H9 (cell line): ENCODE measurements around the gene NSMF. TPM values are rescaled to one million over a fixed set of nuclear protein-coding genes. Genes with fewer than 3 reads are reported as not detected.
A peak's percentile ranks its signal among the peaks of the same experiment; 100 is the strongest.

Experiments
- DNase-seq: peaks from one replicate; pipeline ENCODE4 v3.0.0-alpha.2; 2017
- H2AFZ ChIP-seq: one replicate; pipeline ENCODE4 v1.6.1; 2013; ENCODE audit warnings: mild to moderate bottlenecking, low read length, control low read depth, moderate library complexity
- H2AK5ac ChIP-seq: 2 replicates; pipeline ENCODE4 v1.6.1; 2013; ENCODE audit warnings: low read length, control low read depth, mixed read lengths; ENCODE audit not compliant: insufficient read length
- H2BK120ac ChIP-seq: one replicate; pipeline ENCODE4 v1.6.1; 2013; ENCODE audit warnings: low read depth, mild to moderate bottlenecking, low read length, control low read depth, inconsistent platforms; ENCODE audit not compliant: poor library complexity, severe bottlenecking
- H2BK12ac ChIP-seq: 2 replicates; pipeline ENCODE4 v1.6.1; 2013; ENCODE audit warnings: low read length, control low read depth, mixed read lengths, low read depth; ENCODE audit not compliant: insufficient read length
- H2BK15ac ChIP-seq: 2 replicates; pipeline ENCODE4 v1.6.1; 2013; ENCODE audit warnings: low read depth, low read length, control low read depth
- H2BK20ac ChIP-seq: one replicate; pipeline ENCODE4 v1.6.1; 2013; ENCODE audit warnings: low read depth, mild to moderate bottlenecking, low read length, control low read depth, inconsistent platforms; ENCODE audit not compliant: poor library complexity, severe bottlenecking
- H2BK5ac ChIP-seq: 2 replicates; pipeline ENCODE4 v1.6.1; 2013; ENCODE audit warnings: low read length, control low read depth, mixed read lengths; ENCODE audit not compliant: insufficient read length
- H3K14ac ChIP-seq: 2 replicates; pipeline ENCODE4 v1.6.1; 2013; ENCODE audit warnings: low read length, control low read depth; ENCODE audit not compliant: insufficient read depth
- H3K18ac ChIP-seq: 2 replicates; pipeline ENCODE4 v1.6.1; 2013; ENCODE audit warnings: low read depth, mild to moderate bottlenecking, mixed read lengths, low read length, control low read depth; ENCODE audit not compliant: insufficient read length
- H3K23ac ChIP-seq: 2 replicates; pipeline ENCODE4 v1.6.1; 2013; ENCODE audit warnings: low read length, control low read depth, mixed read lengths, low read depth; ENCODE audit not compliant: insufficient read length
- H3K23me2 ChIP-seq: 2 replicates; pipeline ENCODE4 v1.6.1; 2013; ENCODE audit warnings: low read depth, mild to moderate bottlenecking, mixed read lengths, low read length, control low read depth; ENCODE audit not compliant: insufficient read length, poor library complexity, severe bottlenecking
- H3K27ac ChIP-seq: 2 replicates; pipeline ENCODE4 v1.5.1; 2013; ENCODE audit warnings: low read length, control low read depth, mixed read lengths, low read depth; ENCODE audit not compliant: insufficient read length
- H3K27me3 ChIP-seq: 2 replicates; pipeline ENCODE4 v1.6.1; 2013; ENCODE audit warnings: low read length, control low read depth, inconsistent platforms; ENCODE audit not compliant: insufficient read depth
- H3K4ac ChIP-seq: 2 replicates; pipeline ENCODE4 v1.6.1; 2013; ENCODE audit warnings: low read depth, mild to moderate bottlenecking, control low read depth, inconsistent platforms, low read length, moderate library complexity
- H3K4me1 ChIP-seq: 2 replicates; pipeline ENCODE4 v1.6.1; 2013; ENCODE audit warnings: low read length, control low read depth, inconsistent platforms; ENCODE audit not compliant: insufficient read depth
- H3K4me2 ChIP-seq: 2 replicates; pipeline ENCODE4 v1.6.1; 2013; ENCODE audit warnings: low read length, control low read depth, mixed read lengths; ENCODE audit not compliant: insufficient read length, insufficient read depth
- H3K56ac ChIP-seq: 2 replicates; pipeline ENCODE4 v1.6.1; 2013; ENCODE audit warnings: low read depth, mild to moderate bottlenecking, mixed read lengths, low read length, control low read depth; ENCODE audit not compliant: insufficient read length
- H3K79me1 ChIP-seq: 2 replicates; pipeline ENCODE4 v1.6.1; 2013; ENCODE audit warnings: low read depth, mild to moderate bottlenecking, moderate library complexity, low read length, control low read depth, inconsistent platforms; ENCODE audit not compliant: insufficient read depth, poor library complexity, severe bottlenecking
- H3K79me2 ChIP-seq: 2 replicates; pipeline ENCODE4 v1.6.1; 2013; ENCODE audit warnings: low read length, control low read depth, inconsistent platforms; ENCODE audit not compliant: insufficient read depth
- H3K9ac ChIP-seq: 2 replicates; pipeline ENCODE4 v1.6.1; 2013; ENCODE audit warnings: low read length, control low read depth, mixed read lengths; ENCODE audit not compliant: insufficient read length; ENCODE audit errors: extremely low read depth
- H3K9me3 ChIP-seq: one replicate; pipeline ENCODE4 v1.6.1; 2013; ENCODE audit warnings: low read depth, low read length, inconsistent platforms; ENCODE audit not compliant: control insufficient read depth
- H3T11ph ChIP-seq: one replicate; pipeline ENCODE4 v1.6.1; 2013; ENCODE audit warnings: mild to moderate bottlenecking, low read length, control low read depth, inconsistent platforms
- H4K20me1 ChIP-seq: one replicate; pipeline ENCODE4 v1.6.1; 2013; ENCODE audit not compliant: control insufficient read depth, insufficient read length, insufficient read depth
- H4K5ac ChIP-seq: 2 replicates; pipeline ENCODE4 v1.6.1; 2013; ENCODE audit warnings: low read depth, mild to moderate bottlenecking, mixed read lengths, low read length, control low read depth; ENCODE audit not compliant: insufficient read length
- H4K8ac ChIP-seq: replicated peaks from 2 replicates; pipeline ENCODE4 v1.6.1; 2013; ENCODE audit warnings: low read length, control low read depth, mixed read lengths, low read depth; ENCODE audit not compliant: insufficient read length
- H4K91ac ChIP-seq: 2 replicates; pipeline ENCODE4 v1.6.1; 2013; ENCODE audit warnings: low read depth, mild to moderate bottlenecking, moderate library complexity, mixed read lengths, low read length, control low read depth; ENCODE audit not compliant: insufficient read length
- H3K27ac Mint-ChIP-seq, 3 experiments: 2 replicates in 2 of 3; 3 replicates in 1 of 3; pipeline ENCODE4 v1.8.0; 2020 to 2021; ENCODE audit warnings: mixed read lengths in 3 of 3, mild to moderate bottlenecking in 1 of 3, moderate library complexity in 1 of 3
- H3K27me3 Mint-ChIP-seq: 2 replicates; pipeline ENCODE4 v1.8.0; 2021; ENCODE audit warnings: low read depth, mild to moderate bottlenecking, moderate library complexity, mixed read lengths
- H3K36me3 Mint-ChIP-seq, 3 experiments: 2 replicates in 2 of 3; 3 replicates in 1 of 3; pipeline ENCODE4 v1.8.0; 2020 to 2021; ENCODE audit warnings: low read depth in 3 of 3, mixed read lengths in 3 of 3; ENCODE audit not compliant: insufficient read depth in 1 of 3
- H3K4me1 Mint-ChIP-seq, 2 experiments: 2 replicates each; pipeline ENCODE4 v1.8.0; 2020; ENCODE audit warnings: mixed read lengths in 2 of 2
- H3K4me3 Mint-ChIP-seq, 2 experiments: 2 replicates in 1 of 2; 3 replicates in 1 of 2; pipeline ENCODE4 v1.8.0; 2020 to 2021; ENCODE audit warnings: mild to moderate bottlenecking in 2 of 2, mixed read lengths in 2 of 2, moderate library complexity in 1 of 2
- H3K9me3 Mint-ChIP-seq, 2 experiments: 2 replicates in 1 of 2; 3 replicates in 1 of 2; pipeline ENCODE4 v1.8.0; 2020; ENCODE audit warnings: mild to moderate bottlenecking in 2 of 2, mixed read lengths in 2 of 2, moderate library complexity in 1 of 2
- CTCF ChIP-seq: fragments of 200-600 bp; sonication (generic); conservative IDR thresholded peaks from 3 replicates; pipeline ENCODE4 v1.8.0; 2021; ENCODE audit warnings: antibody characterized with exemption, mild to moderate bottlenecking
- WGBS: extraction: QIAGEN DNeasy Blood & Tissue Kit; methylation state at CpG from one replicate; pipeline ENCODE4 v1.1.7; 2013; ENCODE audit warnings: missing lambda C conversion rate, low lambda C conversion rate, mixed read lengths; ENCODE audit not compliant: insufficient read length; ENCODE audit errors: extremely low coverage; 5-methylcytosine and 5-hydroxymethylcytosine counted together
- total RNA-seq: library from RNA; stranded (reverse); gene quantifications from 2 replicates; pipeline ENCODE4 v1.2.1, GENCODE V29; 2021

Gene NSMF
- total RNA-seq, 1 experiment from 2014 or later, result 46.3 TPM

GRCh38 chr9:137411260-137411644 is 47.9 kb downstream of the NSMF start:
- Histone ChIP-seq H3K18ac (no peak overlapping the region), H4K8ac (no peak overlapping the region), H2BK120ac (no peak overlapping the region), H2BK15ac (peak overlapping the region; percentile 40; the same call in 1 of the 2 replicates), H3K27ac (no peak overlapping the region), H3K79me1 (no peaks in the 10 kb centered on the region), H3K23ac (no peak overlapping the region), H2BK20ac (no peak overlapping the region), H2BK5ac (no peak overlapping the region), H4K91ac (no peak overlapping the region), H3K4me1 (no peaks in the 10 kb centered on the region), H4K20me1 (no peaks in the 10 kb centered on the region), H2AFZ (no peak overlapping the region), H3K4me2 (no peak overlapping the region), H3K79me2 (no peaks in the 10 kb centered on the region), H3K27me3 (no peaks in the 10 kb centered on the region), H3K9ac (no peak overlapping the region), H4K5ac (no peak overlapping the region), H3K14ac (no peak overlapping the region), H3K23me2 (peaks cover 3% of the 10 kb centered on the region), H3K9me3 (no peaks in the 10 kb centered on the region), H2AK5ac (no peak overlapping the region), H3K56ac (no peak overlapping the region), H3T11ph (no peak overlapping the region), H2BK12ac (no peak overlapping the region), H3K4ac (no peak overlapping the region)
- Mint-ChIP-seq H3K4me3 (no peak overlapping the region), H3K9me3 (no peaks in the 10 kb centered on the region), H3K36me3 (no peaks in the 10 kb centered on the region), H3K4me1 (peaks cover 0 to 3% of the 10 kb centered on the region in 2 experiments; a peak in 1 of 4 replicates), H3K27me3 (peaks cover 2% of the 10 kb centered on the region; the same call in 1 of the 2 replicates), H3K27ac (no peak overlapping the region)
- no CpG with 5 or more reads among the region's 17 CpGs for WGBS
- peak; percentile 25 for DNase-seq
- TF ChIP-seq CTCF, result no peak
